Transverse colon (tissue), 3 donors: ENCODE data around the gene MAGEA11.

ENCODE experiments used
- POLR2A ChIP-seq: fragments of 450-650 bp; IDR thresholded peaks from one replicate; pipeline ENCODE4 v1.6.1; 2016; ENCODE audit warnings: antibody characterized with exemption, mild to moderate bottlenecking, moderate library complexity
- TF ChIP-seq, protein P1 (sequence below), 5 experiments: fragments of 200-600 bp in 3 of 5; fragments of 450-650 bp in 2 of 5; sonication (generic) in 3 of 5; IDR thresholded peaks; 1 replicate in 2 of 5; 2 replicates in 3 of 5; pipeline ENCODE4 v1.5.1; 2016 to 2017; ENCODE audit warnings: antibody characterized with exemption in 5 of 5, inconsistent platforms in 3 of 5, mild to moderate bottlenecking in 2 of 5, moderate library complexity in 1 of 5

DNA sequence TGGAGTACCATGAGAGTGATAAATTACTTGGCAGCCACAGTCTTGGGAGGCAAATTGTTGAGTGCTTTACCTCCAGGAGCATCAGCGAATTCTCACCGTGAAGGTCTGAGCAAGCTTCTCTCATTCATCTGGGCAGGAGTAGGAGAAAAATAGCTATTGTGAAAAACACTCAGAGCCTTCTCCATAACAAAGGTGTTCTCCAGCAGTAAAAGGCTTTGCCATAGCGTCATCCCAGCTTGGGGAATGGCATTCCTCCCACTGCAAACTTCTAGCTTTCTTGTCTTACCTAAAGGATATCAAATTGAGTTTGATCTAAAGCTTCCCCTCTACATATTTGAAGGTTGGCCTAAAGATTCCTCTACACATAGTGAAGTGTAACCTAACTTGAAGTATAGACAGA lies 29.8 kb upstream of the MAGEA11 start:
- TF ChIP-seq, protein P1, sequence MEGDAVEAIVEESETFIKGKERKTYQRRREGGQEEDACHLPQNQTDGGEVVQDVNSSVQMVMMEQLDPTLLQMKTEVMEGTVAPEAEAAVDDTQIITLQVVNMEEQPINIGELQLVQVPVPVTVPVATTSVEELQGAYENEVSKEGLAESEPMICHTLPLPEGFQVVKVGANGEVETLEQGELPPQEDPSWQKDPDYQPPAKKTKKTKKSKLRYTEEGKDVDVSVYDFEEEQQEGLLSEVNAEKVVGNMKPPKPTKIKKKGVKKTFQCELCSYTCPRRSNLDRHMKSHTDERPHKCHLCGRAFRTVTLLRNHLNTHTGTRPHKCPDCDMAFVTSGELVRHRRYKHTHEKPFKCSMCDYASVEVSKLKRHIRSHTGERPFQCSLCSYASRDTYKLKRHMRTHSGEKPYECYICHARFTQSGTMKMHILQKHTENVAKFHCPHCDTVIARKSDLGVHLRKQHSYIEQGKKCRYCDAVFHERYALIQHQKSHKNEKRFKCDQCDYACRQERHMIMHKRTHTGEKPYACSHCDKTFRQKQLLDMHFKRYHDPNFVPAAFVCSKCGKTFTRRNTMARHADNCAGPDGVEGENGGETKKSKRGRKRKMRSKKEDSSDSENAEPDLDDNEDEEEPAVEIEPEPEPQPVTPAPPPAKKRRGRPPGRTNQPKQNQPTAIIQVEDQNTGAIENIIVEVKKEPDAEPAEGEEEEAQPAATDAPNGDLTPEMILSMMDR (IDR thresholded peaks at IDR 0.05), result no peak
- TF ChIP-seq POLR2A, result no peak
